NT2/D1 (cell line): ENCODE data around the gene NTF3.

Experiments
- DNase-seq: peaks from one replicate; pipeline ENCODE4 v3.0.0-alpha.2; 2011; ENCODE audit warnings: low read depth, low spot score
- H3K27me3 ChIP-seq: 2 replicates; pipeline ENCODE4 v1.6.0; 2011; ENCODE audit warnings: mild to moderate bottlenecking; ENCODE audit not compliant: insufficient read length, insufficient read depth
- H3K36me3 ChIP-seq: 2 replicates; pipeline ENCODE4 v1.6.1; 2011; ENCODE audit warnings: mild to moderate bottlenecking, low read length, mixed read lengths; ENCODE audit not compliant: insufficient read depth, insufficient read length
- H3K4me1 ChIP-seq: 2 replicates; pipeline ENCODE4 v1.5.1; 2011; ENCODE audit not compliant: insufficient read depth, insufficient read length
- H3K4me3 ChIP-seq: 2 replicates; pipeline ENCODE4 v1.5.1; 2011; ENCODE audit warnings: low read depth; ENCODE audit not compliant: insufficient read length
- H3K9ac ChIP-seq: 2 replicates; pipeline ENCODE4 v1.6.0; 2011; ENCODE audit warnings: low read depth; ENCODE audit not compliant: insufficient read length
- H3K9me3 ChIP-seq: 2 replicates; pipeline ENCODE4 v1.5.1; 2011; ENCODE audit warnings: mild to moderate bottlenecking, low read length; ENCODE audit not compliant: insufficient read depth
- SUZ12 ChIP-seq: IDR thresholded peaks from 2 replicates; pipeline ENCODE4 v1.6.1; 2011; ENCODE audit not compliant: insufficient read length, insufficient read depth; ENCODE audit errors: extremely low read depth
- YY1 ChIP-seq: IDR thresholded peaks from 2 replicates; pipeline ENCODE4 v1.6.1; 2011; ENCODE audit not compliant: insufficient read length, insufficient read depth
- ZNF274 ChIP-seq: IDR thresholded peaks from 2 replicates; pipeline ENCODE4 v1.6.1; 2011; ENCODE audit warnings: mild to moderate bottlenecking, low read depth, low read length

Gene NTF3

GRCh38 chr12:5416571-5416970 lies 15.3 kb upstream of the NTF3 start:
- no peak for TF ChIP-seq YY1
- no peak for TF ChIP-seq SUZ12
- no peak for TF ChIP-seq ZNF274
- Histone ChIP-seq H3K36me3 (no peaks in the 10 kb centered on the region), H3K9me3 (no peaks in the 10 kb centered on the region; the same call in none of the 2 replicates), H3K9ac (no peak overlapping the region), H3K4me1 (no peaks in the 10 kb centered on the region), H3K27me3 (no peaks in the 10 kb centered on the region), H3K4me3 (no peak overlapping the region)
- DNase-seq: no peak

GRCh38 chr12:5417500-5417899 lies 14.4 kb upstream of the NTF3 start:
- Histone ChIP-seq H3K4me1 (no peaks in the 10 kb centered on the region), H3K36me3 (no peaks in the 10 kb centered on the region), H3K9me3 (no peaks in the 10 kb centered on the region; the same call in 1 of the 2 replicates), H3K27me3 (no peaks in the 10 kb centered on the region), H3K4me3 (no peak overlapping the region), H3K9ac (no peak overlapping the region)
- TF ChIP-seq ZNF274: no peak
- no peak for TF ChIP-seq YY1
- no peak for TF ChIP-seq SUZ12
- DNase-seq: no peak

GRCh38 chr12:5428332-5429221 lies 3.3 kb upstream of the NTF3 start:
- no peak for DNase-seq
- Histone ChIP-seq H3K9me3 (no peaks in the 10 kb centered on the region), H3K4me1 (peaks cover 4% of the 10 kb centered on the region), H3K36me3 (no peaks in the 10 kb centered on the region), H3K27me3 (peaks cover 46% of the 10 kb centered on the region), H3K4me3 (peak overlapping the region; percentile 4), H3K9ac (peak overlapping the region; percentile 34)
- no peak for TF ChIP-seq ZNF274
- no peak for TF ChIP-seq YY1
- TF ChIP-seq SUZ12: no peak

GRCh38 chr12:5429741-5430557 lies 2.0 kb upstream of the NTF3 start:
- H3K4me1 ChIP-seq: peaks cover 8% of the 10 kb centered on the region
- no peaks in the 10 kb centered on the region for H3K9me3 ChIP-seq
- H3K9ac ChIP-seq: peak overlapping the region; percentile 61
- no peak for DNase-seq
- H3K36me3 ChIP-seq: no peaks in the 10 kb centered on the region
- H3K4me3 ChIP-seq: peak overlapping the region; percentile 29
- TF ChIP-seq YY1: no peak
- H3K27me3 ChIP-seq: peaks cover 60% of the 10 kb centered on the region

GRCh38 chr12:5430641-5431603 lies 986 bp upstream of the NTF3 start:
- Histone ChIP-seq H3K4me1 (peaks cover 8% of the 10 kb centered on the region), H3K9ac (peak overlapping the region; percentile 61), H3K36me3 (no peaks in the 10 kb centered on the region), H3K4me3 (peak overlapping the region; percentile 29), H3K9me3 (no peaks in the 10 kb centered on the region), H3K27me3 (peaks cover 69% of the 10 kb centered on the region)
- no peak for DNase-seq
- TF ChIP-seq SUZ12 (peak; percentile 54), YY1 (no peak), ZNF274 (no peak)

DNA sequence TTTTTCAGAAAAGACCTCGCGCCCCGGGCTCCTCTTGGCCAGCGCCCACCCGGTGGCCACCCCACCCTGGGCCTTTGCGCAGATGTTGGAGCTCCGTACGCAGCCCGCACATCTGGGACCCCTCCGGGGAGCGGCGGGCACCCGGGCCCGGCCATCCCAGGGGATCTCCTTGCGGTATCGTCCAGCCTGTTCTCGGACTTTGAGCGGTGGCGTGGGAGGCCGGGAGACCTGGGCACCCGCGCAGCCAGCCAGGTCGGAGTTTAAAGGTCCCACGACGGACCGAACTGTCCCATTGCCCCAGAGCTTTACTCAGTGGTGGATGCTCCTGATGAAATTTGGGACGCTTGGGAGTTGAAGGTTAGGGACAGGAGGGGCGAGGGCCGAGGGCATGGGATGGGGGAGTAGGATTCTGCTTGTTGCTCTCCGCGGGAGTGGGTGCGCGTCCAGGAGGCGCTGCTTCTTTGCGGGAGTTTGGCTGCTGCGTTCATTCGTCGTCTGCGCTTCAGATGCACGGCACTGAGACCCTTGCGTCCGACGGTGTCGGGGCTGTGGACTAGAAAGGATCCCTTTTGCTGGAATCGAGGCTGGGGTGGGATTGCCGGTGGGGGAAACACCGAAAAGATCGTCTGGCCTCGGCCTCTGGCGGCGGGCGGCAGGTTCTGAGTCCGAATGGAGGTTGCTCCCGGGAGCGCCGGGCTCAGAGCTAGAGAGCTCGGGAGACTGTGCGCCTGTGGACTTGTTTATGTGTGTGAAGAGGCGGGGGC lies 1.4 kb downstream of the NTF3 start:
- peaks cover 8% of the 10 kb centered on the region for H3K4me1 ChIP-seq
- peaks cover 11% of the 10 kb centered on the region for H3K36me3 ChIP-seq
- peaks cover 89% of the 10 kb centered on the region for H3K27me3 ChIP-seq
- peak overlapping the region; percentile 72 for H3K9ac ChIP-seq
- H3K9me3 ChIP-seq: peaks cover 11% of the 10 kb centered on the region; the same call in 1 of the 2 replicates
- peak overlapping the region; percentile 69 for H3K4me3 ChIP-seq
- TF ChIP-seq SUZ12 (peak; percentile 43), YY1 (no peak)
- no peak for DNase-seq
